ENCODE results near the gene SAMD10.

SAMD10 gene

GRCh38 chr20:63957004-63957689 is 22.3 kb downstream of the SAMD10 start (continued):
- TF ChIP-seq GLIS1 (tag by site-specific recombination; IDR thresholded peaks at IDR 0.05) (peak; percentile 81), ZNF513 (tag by site-specific recombination; IDR thresholded peaks at IDR 0.05) (no peak), ZNF585B (tag by site-specific recombination; IDR thresholded peaks at IDR 0.05) (no peak), KLF8 (tag by site-specific recombination; IDR thresholded peaks at IDR 0.05) (peak; percentile 85), ZNF335 (tag by site-specific recombination; conservative IDR thresholded peaks at IDR 0.05) (peak; percentile 87), ATF2 (tag by site-specific recombination; IDR thresholded peaks at IDR 0.05; ENCODE audit: low read depth) (no peak), ZNF555 (tag by site-specific recombination; conservative IDR thresholded peaks at IDR 0.05) (no peak), ZNF664 (tag by site-specific recombination; IDR thresholded peaks at IDR 0.05) (no peak), SALL2 (tag by site-specific recombination; IDR thresholded peaks at IDR 0.05; ENCODE audit: borderline replicate concordance) (no peak), ZNF544 (tag by site-specific recombination; IDR thresholded peaks at IDR 0.05) (no peak), ZNF37A (tag by site-specific recombination; IDR thresholded peaks at IDR 0.05) (no peak), ZFP37 (tag by site-specific recombination; IDR thresholded peaks at IDR 0.05) (no peak), KLF16 (tag by site-specific recombination; IDR thresholded peaks at IDR 0.05) (0 out of 2 replicates have a peak, but pooled peaks have one; percentile 24), ZBTB21 (tag by site-specific recombination; IDR thresholded peaks at IDR 0.05) (no peak), ZNF777 (tag by site-specific recombination; IDR thresholded peaks at IDR 0.05; ENCODE audit: borderline replicate concordance) (no peak), KLF9 (tag by site-specific recombination; IDR thresholded peaks at IDR 0.05; ENCODE audit: low read depth) (peak; percentile 62), ZNF114 (tag by site-specific recombination; IDR thresholded peaks at IDR 0.05) (no peak), ZBTB7A (tag by site-specific recombination; IDR thresholded peaks at IDR 0.05; ENCODE audit: low read depth) (peak; percentile 70), ZXDB (tag by site-specific recombination; IDR thresholded peaks at IDR 0.05) (peak; percentile 20), GLIS2 (tag by site-specific recombination; IDR thresholded peaks at IDR 0.05) (peak; percentile 92; the same call in 1 of the 2 replicates), ZNF549 (tag by site-specific recombination; IDR thresholded peaks at IDR 0.05) (no peak), WT1 (tag by site-specific recombination; IDR thresholded peaks at IDR 0.05) (peak; percentile 48; the same call in 1 of the 2 replicates), GLI2 (tag by site-specific recombination; IDR thresholded peaks at IDR 0.05; ENCODE audit: borderline replicate concordance, low read depth) (no peak)
- TF ChIP-seq, protein P1, sequence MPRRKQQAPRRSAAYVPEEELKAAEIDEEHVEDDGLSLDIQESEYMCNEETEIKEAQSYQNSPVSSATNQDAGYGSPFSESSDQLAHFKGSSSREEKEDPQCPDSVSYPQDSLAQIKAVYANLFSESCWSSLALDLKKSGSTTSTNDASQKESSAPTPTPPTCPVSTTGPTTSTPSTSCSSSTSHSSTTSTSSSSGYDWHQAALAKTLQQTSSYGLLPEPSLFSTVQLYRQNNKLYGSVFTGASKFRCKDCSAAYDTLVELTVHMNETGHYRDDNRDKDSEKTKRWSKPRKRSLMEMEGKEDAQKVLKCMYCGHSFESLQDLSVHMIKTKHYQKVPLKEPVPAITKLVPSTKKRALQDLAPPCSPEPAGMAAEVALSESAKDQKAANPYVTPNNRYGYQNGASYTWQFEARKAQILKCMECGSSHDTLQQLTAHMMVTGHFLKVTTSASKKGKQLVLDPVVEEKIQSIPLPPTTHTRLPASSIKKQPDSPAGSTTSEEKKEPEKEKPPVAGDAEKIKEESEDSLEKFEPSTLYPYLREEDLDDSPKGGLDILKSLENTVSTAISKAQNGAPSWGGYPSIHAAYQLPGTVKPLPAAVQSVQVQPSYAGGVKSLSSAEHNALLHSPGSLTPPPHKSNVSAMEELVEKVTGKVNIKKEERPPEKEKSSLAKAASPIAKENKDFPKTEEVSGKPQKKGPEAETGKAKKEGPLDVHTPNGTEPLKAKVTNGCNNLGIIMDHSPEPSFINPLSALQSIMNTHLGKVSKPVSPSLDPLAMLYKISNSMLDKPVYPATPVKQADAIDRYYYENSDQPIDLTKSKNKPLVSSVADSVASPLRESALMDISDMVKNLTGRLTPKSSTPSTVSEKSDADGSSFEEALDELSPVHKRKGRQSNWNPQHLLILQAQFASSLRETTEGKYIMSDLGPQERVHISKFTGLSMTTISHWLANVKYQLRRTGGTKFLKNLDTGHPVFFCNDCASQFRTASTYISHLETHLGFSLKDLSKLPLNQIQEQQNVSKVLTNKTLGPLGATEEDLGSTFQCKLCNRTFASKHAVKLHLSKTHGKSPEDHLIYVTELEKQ (tag by site-specific recombination; IDR thresholded peaks at IDR 0.05; ENCODE audit: borderline replicate concordance) = no peak
- TF ChIP-seq, protein P2, sequence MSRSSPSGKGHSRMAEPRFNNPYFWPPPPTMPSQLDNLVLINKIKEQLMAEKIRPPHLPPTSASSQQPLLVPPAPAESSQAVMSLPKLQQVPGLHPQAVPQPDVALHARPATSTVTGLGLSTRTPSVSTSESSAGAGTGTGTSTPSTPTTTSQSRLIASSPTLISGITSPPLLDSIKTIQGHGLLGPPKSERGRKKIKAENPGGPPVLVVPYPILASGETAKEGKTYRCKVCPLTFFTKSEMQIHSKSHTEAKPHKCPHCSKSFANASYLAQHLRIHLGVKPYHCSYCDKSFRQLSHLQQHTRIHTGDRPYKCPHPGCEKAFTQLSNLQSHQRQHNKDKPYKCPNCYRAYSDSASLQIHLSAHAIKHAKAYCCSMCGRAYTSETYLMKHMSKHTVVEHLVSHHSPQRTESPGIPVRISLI (tag by site-specific recombination; IDR thresholded peaks at IDR 0.05) = no peak
- TF ChIP-seq, protein P3, sequence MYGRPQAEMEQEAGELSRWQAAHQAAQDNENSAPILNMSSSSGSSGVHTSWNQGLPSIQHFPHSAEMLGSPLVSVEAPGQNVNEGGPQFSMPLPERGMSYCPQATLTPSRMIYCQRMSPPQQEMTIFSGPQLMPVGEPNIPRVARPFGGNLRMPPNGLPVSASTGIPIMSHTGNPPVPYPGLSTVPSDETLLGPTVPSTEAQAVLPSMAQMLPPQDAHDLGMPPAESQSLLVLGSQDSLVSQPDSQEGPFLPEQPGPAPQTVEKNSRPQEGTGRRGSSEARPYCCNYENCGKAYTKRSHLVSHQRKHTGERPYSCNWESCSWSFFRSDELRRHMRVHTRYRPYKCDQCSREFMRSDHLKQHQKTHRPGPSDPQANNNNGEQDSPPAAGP (tag by site-specific recombination; IDR thresholded peaks at IDR 0.05) = peak; percentile 83
- TF ChIP-seq, protein P4, sequence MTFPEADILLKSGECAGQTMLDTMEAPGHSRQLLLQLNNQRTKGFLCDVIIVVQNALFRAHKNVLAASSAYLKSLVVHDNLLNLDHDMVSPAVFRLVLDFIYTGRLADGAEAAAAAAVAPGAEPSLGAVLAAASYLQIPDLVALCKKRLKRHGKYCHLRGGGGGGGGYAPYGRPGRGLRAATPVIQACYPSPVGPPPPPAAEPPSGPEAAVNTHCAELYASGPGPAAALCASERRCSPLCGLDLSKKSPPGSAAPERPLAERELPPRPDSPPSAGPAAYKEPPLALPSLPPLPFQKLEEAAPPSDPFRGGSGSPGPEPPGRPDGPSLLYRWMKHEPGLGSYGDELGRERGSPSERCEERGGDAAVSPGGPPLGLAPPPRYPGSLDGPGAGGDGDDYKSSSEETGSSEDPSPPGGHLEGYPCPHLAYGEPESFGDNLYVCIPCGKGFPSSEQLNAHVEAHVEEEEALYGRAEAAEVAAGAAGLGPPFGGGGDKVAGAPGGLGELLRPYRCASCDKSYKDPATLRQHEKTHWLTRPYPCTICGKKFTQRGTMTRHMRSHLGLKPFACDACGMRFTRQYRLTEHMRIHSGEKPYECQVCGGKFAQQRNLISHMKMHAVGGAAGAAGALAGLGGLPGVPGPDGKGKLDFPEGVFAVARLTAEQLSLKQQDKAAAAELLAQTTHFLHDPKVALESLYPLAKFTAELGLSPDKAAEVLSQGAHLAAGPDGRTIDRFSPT (tag by site-specific recombination; IDR thresholded peaks at IDR 0.05) = peak; percentile 57; the same call in 1 of the 2 replicates
- TF ChIP-seq, protein P5, sequence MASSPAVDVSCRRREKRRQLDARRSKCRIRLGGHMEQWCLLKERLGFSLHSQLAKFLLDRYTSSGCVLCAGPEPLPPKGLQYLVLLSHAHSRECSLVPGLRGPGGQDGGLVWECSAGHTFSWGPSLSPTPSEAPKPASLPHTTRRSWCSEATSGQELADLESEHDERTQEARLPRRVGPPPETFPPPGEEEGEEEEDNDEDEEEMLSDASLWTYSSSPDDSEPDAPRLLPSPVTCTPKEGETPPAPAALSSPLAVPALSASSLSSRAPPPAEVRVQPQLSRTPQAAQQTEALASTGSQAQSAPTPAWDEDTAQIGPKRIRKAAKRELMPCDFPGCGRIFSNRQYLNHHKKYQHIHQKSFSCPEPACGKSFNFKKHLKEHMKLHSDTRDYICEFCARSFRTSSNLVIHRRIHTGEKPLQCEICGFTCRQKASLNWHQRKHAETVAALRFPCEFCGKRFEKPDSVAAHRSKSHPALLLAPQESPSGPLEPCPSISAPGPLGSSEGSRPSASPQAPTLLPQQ (tag by site-specific recombination; IDR thresholded peaks at IDR 0.05) = peak; percentile 16; the same call in 1 of the 2 replicates
